LNCaP clone FGC (cell line): Measurements from ENCODE around the gene MGST1.
A peak's percentile ranks its signal among the peaks of the same experiment; 100 is the strongest.

Source experiments
- DNase-seq: peaks from one replicate; pipeline ENCODE4 v3.0.0-alpha.2; 2011; ENCODE audit warnings: low read depth
- H3K4me3 ChIP-seq: 2 replicates; pipeline ENCODE4 v1.5.1; 2011; ENCODE audit warnings: mild to moderate bottlenecking, low read depth, low read length, control low read depth
- TF ChIP-seq, protein P1 (sequence below): IDR thresholded peaks from 2 replicates; pipeline ENCODE4 v1.5.1; 2012; ENCODE audit warnings: mild to moderate bottlenecking; ENCODE audit not compliant: control insufficient read depth, insufficient read depth; ENCODE audit errors: extremely low read depth

The MGST1 gene

DNA sequence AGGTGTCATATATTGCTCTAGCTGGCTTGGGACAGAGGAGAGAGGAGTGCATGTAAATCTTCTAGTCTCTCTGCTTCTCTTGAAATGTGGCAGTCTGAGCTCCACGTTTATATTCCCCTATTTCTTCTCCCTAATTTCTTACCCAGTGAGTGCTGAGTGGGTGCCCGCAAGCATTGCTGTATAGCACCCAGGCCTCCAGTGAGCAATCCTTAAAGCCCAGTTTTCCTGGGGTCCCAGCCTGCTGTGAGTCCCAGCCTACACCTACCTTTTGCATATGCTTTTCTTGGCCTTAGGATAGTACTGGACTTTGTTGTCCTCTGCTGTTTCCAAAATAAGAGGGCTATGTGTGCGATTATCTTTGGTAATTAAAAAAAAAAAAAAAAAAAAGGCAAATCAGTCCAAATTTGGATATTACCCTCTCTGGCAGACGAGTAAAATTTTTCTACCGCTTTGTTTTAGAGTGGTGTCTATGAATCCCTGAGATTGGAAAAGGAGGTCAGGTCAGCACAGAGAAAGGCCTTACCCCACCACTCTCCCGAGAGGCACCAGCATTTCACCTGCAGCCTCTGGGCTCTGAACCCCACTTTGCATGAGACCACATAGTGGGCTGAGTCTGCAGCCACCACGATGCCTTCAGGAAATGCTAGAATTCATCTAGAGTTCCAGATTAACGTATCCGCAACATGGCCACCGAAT, 1.1 kb downstream of the MGST1 start:
- TF ChIP-seq, protein P1, sequence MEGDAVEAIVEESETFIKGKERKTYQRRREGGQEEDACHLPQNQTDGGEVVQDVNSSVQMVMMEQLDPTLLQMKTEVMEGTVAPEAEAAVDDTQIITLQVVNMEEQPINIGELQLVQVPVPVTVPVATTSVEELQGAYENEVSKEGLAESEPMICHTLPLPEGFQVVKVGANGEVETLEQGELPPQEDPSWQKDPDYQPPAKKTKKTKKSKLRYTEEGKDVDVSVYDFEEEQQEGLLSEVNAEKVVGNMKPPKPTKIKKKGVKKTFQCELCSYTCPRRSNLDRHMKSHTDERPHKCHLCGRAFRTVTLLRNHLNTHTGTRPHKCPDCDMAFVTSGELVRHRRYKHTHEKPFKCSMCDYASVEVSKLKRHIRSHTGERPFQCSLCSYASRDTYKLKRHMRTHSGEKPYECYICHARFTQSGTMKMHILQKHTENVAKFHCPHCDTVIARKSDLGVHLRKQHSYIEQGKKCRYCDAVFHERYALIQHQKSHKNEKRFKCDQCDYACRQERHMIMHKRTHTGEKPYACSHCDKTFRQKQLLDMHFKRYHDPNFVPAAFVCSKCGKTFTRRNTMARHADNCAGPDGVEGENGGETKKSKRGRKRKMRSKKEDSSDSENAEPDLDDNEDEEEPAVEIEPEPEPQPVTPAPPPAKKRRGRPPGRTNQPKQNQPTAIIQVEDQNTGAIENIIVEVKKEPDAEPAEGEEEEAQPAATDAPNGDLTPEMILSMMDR: no peak
- H3K4me3 ChIP-seq: peak overlapping the region; percentile 69
- DNase-seq: no peak

DNA sequence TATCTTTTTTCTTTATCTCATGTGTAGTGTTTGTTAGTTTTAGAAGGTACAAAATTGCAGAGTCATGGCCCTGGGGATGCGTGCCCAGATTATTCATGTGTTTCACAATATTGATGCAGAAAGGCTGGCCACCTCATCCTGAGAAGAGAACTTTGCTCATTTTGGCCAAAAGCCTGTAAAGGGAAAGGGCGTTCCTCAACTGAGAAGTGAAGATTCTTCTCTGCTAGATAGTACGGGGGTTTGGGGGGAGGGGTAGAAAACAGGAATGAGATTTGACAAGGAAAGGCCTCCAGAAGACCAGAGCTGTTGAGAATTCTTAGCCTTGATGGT, 1.7 kb downstream of the MGST1 start:
- peak; percentile 70 for DNase-seq
- peak overlapping the region; percentile 69 for H3K4me3 ChIP-seq

DNA sequence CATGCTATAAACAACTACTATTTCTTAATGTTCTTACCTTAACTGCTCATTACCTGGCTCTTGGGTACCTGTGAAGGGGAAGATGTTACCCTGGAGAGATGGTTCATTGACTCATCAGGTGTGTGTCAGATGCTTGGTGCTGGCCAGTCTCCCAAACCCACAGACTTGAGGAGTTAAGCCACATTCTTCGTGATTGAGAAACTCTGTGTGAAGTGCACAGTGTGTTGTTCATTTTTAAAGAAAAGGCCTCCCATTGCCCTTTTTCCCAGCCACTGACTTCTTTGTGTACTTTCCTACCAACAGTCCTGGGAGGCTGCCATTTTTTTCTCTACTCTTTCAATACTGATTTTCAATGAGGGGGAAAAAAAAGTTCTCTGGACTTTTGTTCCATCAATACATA, 3.2 kb downstream of the MGST1 start:
- TF ChIP-seq, protein P1: no peak
- DNase-seq: no peak
- H3K4me3 ChIP-seq: no peak overlapping the region

More for the DNA sequence above, 1.7 kb downstream of the MGST1 start:
- TF ChIP-seq, protein P1: no peak

DNA sequence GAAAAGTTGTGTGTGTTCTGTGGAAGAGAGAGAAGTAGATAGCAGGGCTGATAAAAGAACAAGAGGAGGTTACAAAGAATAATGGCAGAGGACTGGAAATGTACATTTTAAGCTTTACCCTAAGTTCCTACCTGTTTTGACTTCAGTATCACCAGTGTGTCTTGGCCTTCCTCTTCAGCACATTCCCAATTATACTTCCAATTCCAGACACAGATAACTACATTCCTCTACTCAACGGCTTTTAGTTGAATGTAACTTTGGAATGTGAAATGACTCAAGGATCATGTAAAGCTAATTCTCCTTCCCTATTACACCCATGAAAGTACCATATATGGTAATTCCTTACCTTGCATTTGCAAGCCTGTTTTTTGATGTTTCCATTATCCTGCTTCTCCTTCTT, 5.0 kb downstream of the MGST1 start:
- DNase-seq: no peak
- TF ChIP-seq, protein P1: no peak
- no peak overlapping the region for H3K4me3 ChIP-seq

DNA sequence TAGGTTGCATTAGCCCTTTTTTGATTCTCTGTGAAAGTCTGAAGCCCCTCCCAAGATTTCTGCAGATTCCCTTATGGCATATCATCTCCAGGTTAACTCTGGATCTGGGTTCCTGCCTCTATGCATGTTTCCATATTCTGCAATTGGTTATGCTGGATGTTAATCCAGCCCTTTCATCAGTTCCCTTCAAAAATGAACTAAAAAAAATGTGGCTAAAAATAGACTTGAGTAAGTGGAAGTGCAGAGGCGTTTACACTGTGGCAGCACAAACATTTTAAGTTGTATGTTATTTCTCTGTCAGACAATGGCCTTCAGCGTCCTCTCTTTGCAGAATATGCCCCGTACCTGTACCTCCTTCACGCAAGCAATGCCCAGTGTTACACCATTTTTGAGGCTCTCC, 11.4 kb downstream of the MGST1 start:
- no peak overlapping the region for H3K4me3 ChIP-seq
- no peak for DNase-seq
- TF ChIP-seq, protein P1: no peak

DNA sequence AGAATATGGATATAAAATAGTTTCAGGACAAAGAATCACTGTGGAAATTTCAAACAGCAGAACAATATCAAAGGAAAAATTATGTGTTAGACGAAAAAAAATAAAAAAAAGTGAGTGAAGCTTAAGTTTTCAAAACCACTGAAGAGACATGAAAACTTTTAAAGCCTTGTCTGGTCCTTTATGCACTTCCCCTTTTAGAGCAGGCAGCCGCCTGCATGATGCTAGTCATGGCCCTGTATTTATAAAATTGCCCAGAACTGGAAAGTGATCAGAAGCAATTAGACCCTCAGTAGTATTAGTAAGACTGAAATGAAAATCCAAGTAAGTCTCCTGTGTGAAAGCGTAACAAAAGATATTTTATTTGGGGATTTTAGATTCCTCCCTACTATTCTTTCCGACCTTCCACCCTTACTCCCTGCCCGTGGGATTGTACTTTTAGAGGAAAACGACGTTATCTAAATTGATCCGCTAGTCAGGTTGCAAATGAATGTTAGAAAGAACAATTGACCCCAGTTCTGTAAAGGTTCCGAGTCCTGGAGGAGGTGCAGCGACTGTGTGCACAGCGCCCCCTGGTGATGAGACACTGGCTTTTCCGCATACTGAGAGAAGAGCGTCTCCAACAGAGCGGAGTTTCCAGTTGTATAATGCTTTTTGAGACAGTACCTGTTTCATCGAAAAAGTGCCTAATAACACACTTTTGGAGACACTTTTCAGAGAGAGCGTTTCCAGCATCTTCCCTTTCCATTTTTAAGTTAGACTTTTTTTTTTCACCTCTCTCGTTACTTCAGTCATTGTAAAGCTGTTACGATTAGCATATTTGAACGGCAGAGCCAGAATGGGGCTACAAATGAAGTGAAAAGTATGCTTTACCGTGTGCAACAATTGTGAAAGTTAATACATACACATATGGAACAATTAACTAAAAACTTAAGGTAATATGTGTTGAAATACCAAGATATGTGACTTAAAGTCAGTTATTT, 12.4 kb downstream of the MGST1 start:
- no peak for DNase-seq
- TF ChIP-seq, protein P1: peak; percentile 92
- no peak overlapping the region for H3K4me3 ChIP-seq
